GM21423 (cell line): ENCODE results near the gene GNG4.

Experiments used
- ATAC-seq: cut with Tn5 transposase; IDR thresholded peaks from one replicate; pipeline ENCODE4 v1.9.1; 2021; ENCODE audit warnings: mild to moderate bottlenecking, moderate library complexity; ENCODE audit not compliant: unreplicated experiment

The GNG4 gene

GRCh38 chr1:235500971-235501540 lies 148.5 kb downstream of the GNG4 start:
- no peak for ATAC-seq
